Activated naive CD8-positive, alpha-beta T cell treated with anti-CD3 and anti-CD28 coated beads, Interleukin-2, amount 50 U/mL, for 16 hours (primary cell): ENCODE measurements around the gene KAZN.

Source experiments
- DNase-seq: peaks from one replicate; pipeline ENCODE4 v3.0.0-alpha.2; 2020; ENCODE audit warnings: low read depth, low spot score

Gene KAZN

GRCh38 chr1:14824314-14824915, 225.9 kb downstream of the KAZN start:
- DNase-seq, result no peak

- DNase-seq, result no peak
These were observed 226.9 kb downstream of the KAZN start for GRCh38 chr1:14825396-14825795.

- no peak for DNase-seq
These were observed 227.7 kb downstream of the KAZN start for GRCh38 chr1:14826172-14826636.

GRCh38 chr1:14826731-14827326, 228.3 kb downstream of the KAZN start:
- no peak for DNase-seq

- DNase-seq, result no peak
These were observed 229.4 kb downstream of the KAZN start for GRCh38 chr1:14827870-14828269.

GRCh38 chr1:14828665-14829064, 230.2 kb downstream of the KAZN start:
- DNase-seq, result no peak

- DNase-seq, result no peak
These were observed 237.2 kb downstream of the KAZN start for GRCh38 chr1:14835725-14836124.

GRCh38 chr1:14836426-14837140, 238.1 kb downstream of the KAZN start:
- DNase-seq, result no peak

- no peak for DNase-seq
These were observed 241.9 kb downstream of the KAZN start for GRCh38 chr1:14840374-14840773.

- no peak for DNase-seq
These were observed 243.0 kb downstream of the KAZN start for GRCh38 chr1:14841456-14841855.

- DNase-seq, result no peak
These were observed 243.5 kb downstream of the KAZN start for GRCh38 chr1:14841951-14842350.

- DNase-seq, result no peak
These were observed 243.9 kb downstream of the KAZN start for GRCh38 chr1:14842361-14842760.

- no peak for DNase-seq
These were observed 244.4 kb downstream of the KAZN start for GRCh38 chr1:14842891-14843290.

- no peak for DNase-seq
These were observed 245.0 kb downstream of the KAZN start for GRCh38 chr1:14843525-14843924.

GRCh38 chr1:14844356-14844755, 245.9 kb downstream of the KAZN start:
- DNase-seq, result no peak

GRCh38 chr1:14844923-14845617, 246.6 kb downstream of the KAZN start:
- DNase-seq, result no peak

- no peak for DNase-seq
These were observed 247.4 kb downstream of the KAZN start for GRCh38 chr1:14845851-14846250.

- no peak for DNase-seq
These were observed 248.2 kb downstream of the KAZN start for GRCh38 chr1:14846688-14847087.

GRCh38 chr1:14848203-14848602, 249.7 kb downstream of the KAZN start:
- no peak for DNase-seq

- no peak for DNase-seq
These were observed 250.1 kb downstream of the KAZN start for GRCh38 chr1:14848625-14849024.

GRCh38 chr1:14849038-14849437, 250.6 kb downstream of the KAZN start:
- DNase-seq, result no peak

- DNase-seq, result no peak
These were observed 252.1 kb downstream of the KAZN start for GRCh38 chr1:14850563-14850962.
